Hair follicular keratinocyte (primary cell): Measurements from ENCODE around the gene IFRD2. TPM values are rescaled to one million over a fixed set of nuclear protein-coding genes. Genes with fewer than 3 reads are reported as not detected.

ENCODE experiments used
- total RNA-seq: library from RNA; depleted of rRNA; stranded (reverse); fragments of >200 nt; gene quantifications from 2 replicates; pipeline ENCODE4 v1.2.3, GENCODE V29; 2015

The IFRD2 gene, protein sequence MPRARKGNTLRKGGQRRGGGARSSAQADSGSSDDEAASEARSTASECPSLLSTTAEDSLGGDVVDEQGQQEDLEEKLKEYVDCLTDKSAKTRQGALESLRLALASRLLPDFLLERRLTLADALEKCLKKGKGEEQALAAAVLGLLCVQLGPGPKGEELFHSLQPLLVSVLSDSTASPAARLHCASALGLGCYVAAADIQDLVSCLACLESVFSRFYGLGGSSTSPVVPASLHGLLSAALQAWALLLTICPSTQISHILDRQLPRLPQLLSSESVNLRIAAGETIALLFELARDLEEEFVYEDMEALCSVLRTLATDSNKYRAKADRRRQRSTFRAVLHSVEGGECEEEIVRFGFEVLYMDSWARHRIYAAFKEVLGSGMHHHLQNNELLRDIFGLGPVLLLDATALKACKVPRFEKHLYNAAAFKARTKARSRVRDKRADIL
- total RNA-seq, result 134 and 183 TPM in 2 replicates

DNA sequence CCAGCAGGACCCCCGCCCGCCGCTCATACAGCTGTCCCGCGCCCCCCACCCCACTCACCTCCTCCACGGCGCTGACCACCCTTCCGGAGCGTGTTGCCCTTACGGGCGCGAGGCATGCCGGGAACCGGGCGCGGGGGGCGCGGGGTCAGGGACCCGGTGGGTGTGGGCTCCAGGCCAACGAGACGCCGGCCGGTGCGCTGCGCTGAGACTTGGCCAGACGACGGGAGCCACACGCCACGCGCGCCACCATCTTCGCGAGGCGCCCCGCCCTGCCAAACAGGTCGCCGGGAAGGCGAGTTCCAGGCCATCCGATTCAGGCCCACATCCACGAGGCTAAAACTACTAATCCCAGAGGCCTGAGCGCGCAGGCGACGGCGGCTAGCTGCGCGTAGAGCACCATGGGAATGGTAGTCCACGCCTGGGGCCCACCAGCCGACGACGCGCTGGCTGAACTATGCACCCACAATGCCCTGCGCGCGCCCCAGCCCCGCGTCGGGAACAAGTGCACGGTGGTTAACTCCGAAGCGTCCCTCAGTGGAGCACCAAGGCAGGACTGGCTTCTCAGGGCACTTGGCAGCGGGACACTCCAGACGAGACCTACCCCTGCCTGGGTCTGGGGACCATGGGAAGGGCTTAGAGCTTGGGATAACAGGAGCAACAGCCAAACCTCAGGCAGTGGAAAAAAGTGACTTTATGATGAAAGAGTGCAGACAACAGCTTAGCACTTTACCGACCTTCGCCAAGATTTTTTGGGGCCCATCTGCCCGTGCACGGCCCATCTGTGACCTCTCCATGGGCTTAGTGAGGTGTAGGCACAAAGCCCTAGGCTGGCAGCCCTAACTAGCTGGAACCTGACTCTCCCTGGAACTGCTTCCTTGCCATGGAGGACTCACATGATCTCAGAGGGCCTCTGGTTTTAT, at the start of gene IFRD2:
Gene IFRD2 (minus strand): TSS at position 271 of the 920 bp plus-strand sequence. CDS start 155 bp downstream, at position 116.

GRCh38 chr3:50340448-50341329, 48.5 kb upstream of the IFRD2 start, which contains the start of gene RASSF1:
Gene RASSF1 (minus strand): TSS chr3:50340836. CDS start chr3:50340805, 31 bp downstream.

DNA sequence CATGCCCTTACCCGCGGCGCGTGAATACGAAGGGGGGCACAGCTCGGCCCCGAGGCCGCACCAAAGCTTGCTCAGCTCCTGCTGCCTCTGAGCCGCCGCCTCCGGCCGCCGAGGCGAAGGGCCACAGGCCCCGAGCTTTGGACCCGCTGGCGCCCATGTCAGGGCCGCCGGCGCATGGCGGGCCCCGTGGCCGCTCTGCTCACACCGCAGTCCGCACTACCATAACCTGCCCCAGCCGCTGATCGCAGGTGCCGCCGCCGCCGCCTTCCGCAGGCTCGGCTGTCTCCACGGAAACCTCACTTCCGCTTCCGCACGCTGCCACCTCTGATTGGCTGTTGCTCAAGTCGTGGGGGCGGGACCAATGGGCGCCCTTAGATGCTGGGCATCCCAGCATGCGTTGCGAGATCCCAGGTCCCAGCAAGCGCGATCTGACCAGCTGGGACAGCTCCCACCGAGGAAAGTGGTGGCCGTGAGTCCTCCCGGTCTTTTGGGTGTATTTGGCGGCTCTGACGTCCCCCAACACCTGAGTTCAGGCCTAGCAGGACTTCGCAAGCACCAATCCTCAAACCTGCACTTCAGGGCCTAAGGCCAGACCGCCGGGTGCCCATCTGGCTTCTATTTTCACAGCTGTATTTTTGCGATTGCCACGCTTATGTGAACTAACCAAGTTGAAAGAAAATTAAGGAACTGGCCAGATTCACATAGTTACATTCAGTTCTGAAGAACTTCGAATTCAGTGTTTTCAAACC, 35.9 kb upstream of the IFRD2 start, which contains the start of gene TUSC2:
Gene TUSC2 (minus strand): TSS at position 281 of the 749 bp plus-strand sequence. CDS start 124 bp downstream, at position 157.

GRCh38 chr3:50322386-50323091, 30.3 kb upstream of the IFRD2 start, which contains the start of gene HYAL2:
Gene HYAL2 (minus strand): TSS chr3:50322745. CDS start chr3:50320489, 2,256 bp downstream.

DNA sequence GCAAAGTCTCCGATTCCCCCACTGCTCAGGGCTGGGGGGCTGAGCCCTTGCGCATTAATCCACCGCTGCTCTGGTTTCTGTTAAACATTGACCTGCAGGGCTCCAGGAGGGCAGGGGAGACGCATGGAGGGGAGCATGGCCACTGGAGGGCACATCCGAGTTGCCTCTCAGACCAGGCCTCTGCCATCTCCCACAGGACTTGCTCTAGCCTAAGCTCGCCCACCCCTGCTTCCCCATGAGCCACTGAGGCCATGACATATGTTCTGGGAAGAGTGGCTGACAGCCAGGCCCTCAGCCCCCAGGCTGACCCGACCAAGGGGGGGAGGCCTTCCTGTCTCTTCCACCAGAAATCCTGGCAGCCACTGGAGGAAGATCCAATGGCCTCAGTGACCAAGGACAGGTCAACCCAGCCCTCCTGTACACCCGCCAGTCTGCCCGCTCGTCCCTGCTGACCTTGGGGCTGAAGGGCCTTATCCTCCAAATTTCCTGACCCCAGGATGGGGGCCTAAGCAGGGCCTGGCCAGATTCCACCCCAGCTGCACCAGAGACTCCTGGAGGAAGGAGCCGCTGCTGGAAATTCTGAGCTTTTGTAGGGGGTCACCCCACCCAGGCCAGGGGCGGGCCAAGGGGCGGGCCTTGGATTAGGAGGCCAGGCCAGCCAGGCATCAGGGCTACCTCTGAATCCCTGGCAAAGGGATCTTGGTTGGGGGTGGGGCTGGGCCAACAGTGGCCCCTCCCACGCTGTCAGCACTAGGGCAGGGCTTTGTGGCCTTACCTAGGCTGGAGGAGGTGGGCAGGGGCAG, 11.0 kb upstream of the IFRD2 start, which contains the start of gene HYAL1:
Gene HYAL1 (minus strand): TSS at position 562 of the 803 bp plus-strand sequence. CDS start 618 bp downstream, outside the sequence.

DNA sequence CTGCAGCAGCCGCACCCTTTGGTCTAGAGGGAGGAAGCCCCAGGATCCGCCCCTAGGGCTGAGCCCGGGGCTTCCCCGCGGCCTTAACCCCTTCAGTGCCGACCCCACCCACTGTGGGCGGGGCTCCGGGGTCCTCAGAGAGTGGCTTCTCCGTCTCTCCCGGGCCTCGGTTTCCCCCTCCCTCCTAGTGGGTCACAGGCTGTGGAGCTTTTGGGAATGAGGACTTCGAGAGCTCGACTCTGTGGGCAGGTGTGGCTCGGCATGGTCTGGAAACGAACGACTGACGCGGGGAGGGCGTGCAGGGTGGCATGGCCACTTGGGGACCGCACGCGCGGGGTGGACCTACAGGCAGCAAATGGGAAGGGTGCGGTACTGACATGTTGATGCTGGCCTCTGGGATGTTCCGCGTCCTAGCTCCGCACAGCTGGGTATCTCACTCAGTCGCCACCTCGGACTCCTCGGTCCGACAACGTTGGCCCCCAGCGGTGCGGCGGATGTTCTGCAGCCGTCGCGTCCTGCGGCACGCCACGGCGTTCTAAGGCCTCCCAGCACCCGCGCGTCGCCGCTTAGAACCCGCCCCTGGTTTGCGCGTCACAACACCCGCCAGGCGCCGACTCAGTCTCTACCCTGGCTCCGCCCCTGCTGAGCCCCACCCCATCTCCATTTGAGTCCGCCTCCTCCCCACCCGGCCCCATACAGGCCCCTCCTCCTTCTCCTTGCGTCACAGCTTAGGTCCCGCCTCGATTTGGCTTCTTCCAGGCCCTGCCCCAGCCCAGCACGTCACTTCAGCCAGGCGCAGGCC, 6.8 kb upstream of the IFRD2 start, which contains the start of the genes HYAL3 and NAA80:
Gene HYAL3 (minus strand): TSS at position 570 of the 802 bp plus-strand sequence. CDS start 3,803 bp downstream, outside the sequence.
Gene NAA80 (minus strand): TSS at position 570 of the 802 bp plus-strand sequence. CDS start 1,942 bp downstream, outside the sequence.

GRCh38 chr3:50278880-50279224, 13.4 kb downstream of the IFRD2 start, which contains the start of gene LSMEM2:
Gene LSMEM2 (plus strand): TSS chr3:50279087. CDS start chr3:50279114, 27 bp downstream.

GRCh38 chr3:50268703-50269451, 23.4 kb downstream of the IFRD2 start, which contains the start of gene SEMA3B:
Gene SEMA3B (plus strand): TSS chr3:50269147. CDS start chr3:50269241, 94 bp downstream.

Other genes starting within 250 kb of the IFRD2 start
- 40.3 and 47.6 TPM in 2 replicates for gene RBM5, start 203.5 kb downstream of the IFRD2 start, total RNA-seq
- 120 and 137 TPM in 2 replicates for gene SEMA3F, start 137.1 kb downstream of the IFRD2 start, total RNA-seq
- not detected in 2 replicates for gene GNAT1, start 100.8 kb downstream of the IFRD2 start, total RNA-seq
- not detected in 2 replicates for gene SLC38A3, start 87.2 kb downstream of the IFRD2 start, total RNA-seq
- 179 and 228 TPM in 2 replicates for gene GNAI2, start 56.2 kb downstream of the IFRD2 start, total RNA-seq
- 3.5 and 8.4 TPM in 2 replicates for gene SEMA3B, start 23.3 kb downstream of the IFRD2 start, total RNA-seq
- gene LSMEM2, start 13.3 kb downstream of the IFRD2 start, total RNA-seq, result not detected in 2 replicates
- 11.6 TPM in 2 replicates for gene HYAL3, start 7.0 kb upstream of the IFRD2 start, total RNA-seq
- gene NAA80, start 7.0 kb upstream of the IFRD2 start, total RNA-seq, result 16.7 and 30.1 TPM in 2 replicates
- gene HYAL1, start 11.1 kb upstream of the IFRD2 start, total RNA-seq, result 3.0 and 6.3 TPM in 2 replicates
- 78.0 and 92.5 TPM in 2 replicates for gene HYAL2, start 30.3 kb upstream of the IFRD2 start, total RNA-seq
- 38.6 and 39.7 TPM in 2 replicates for gene TUSC2, start 35.8 kb upstream of the IFRD2 start, total RNA-seq
- gene RASSF1, start 48.4 kb upstream of the IFRD2 start, total RNA-seq, result 16.5 and 27.5 TPM in 2 replicates
- gene ZMYND10, start 53.3 kb upstream of the IFRD2 start, total RNA-seq, result 0.11 and 0.62 TPM in 2 replicates
- gene NPRL2, start 58.3 kb upstream of the IFRD2 start, total RNA-seq, result 14.6 and 17.2 TPM in 2 replicates
- 24.4 and 29.2 TPM in 2 replicates for gene CYB561D2, start 58.4 kb upstream of the IFRD2 start, total RNA-seq
- 47.8 and 51.1 TPM in 2 replicates for gene TMEM115, start 67.1 kb upstream of the IFRD2 start, total RNA-seq
- not detected in 2 replicates for gene CACNA2D2, start 211.2 kb upstream of the IFRD2 start, total RNA-seq